Vagina (tissue), 2 donors: ENCODE measurements around the gene PRSS27. TPM values are rescaled to one million over a fixed set of nuclear protein-coding genes. Genes with fewer than 3 reads are reported as not detected.

Experiments
- DNase-seq, 2 donors: peaks; one replicate each; pipeline ENCODE4 v3.0.0-alpha.2; 2017; ENCODE audit errors: extremely low spot score in 2 of 2
- H3K27ac ChIP-seq: fragments of 200-600 bp; sonication (generic); one replicate; pipeline ENCODE4 v1.5.1; 2019
- H3K27me3 ChIP-seq: fragments of 200-600 bp; sonication (generic); one replicate; pipeline ENCODE4 v1.5.1; 2019
- H3K36me3 ChIP-seq, 2 donors: fragments of 200-600 bp; sonication (generic); one replicate each; pipeline ENCODE4 v1.5.1; 2017 to 2019
- H3K4me1 ChIP-seq: fragments of 200-600 bp; sonication (generic); one replicate; pipeline ENCODE4 v1.5.1; 2019
- H3K4me3 ChIP-seq, 2 donors: fragments of 200-600 bp; sonication (generic); 1 replicate in 1 of 2; 2 replicates in 1 of 2; pipeline ENCODE4 v1.5.1; 2016 to 2019
- H3K9me3 ChIP-seq: fragments of 200-600 bp; sonication (generic); one replicate; pipeline ENCODE4 v1.5.1; 2019
- POLR2A ChIP-seq, 2 donors: fragments of 450-650 bp; IDR thresholded peaks; one replicate each; pipeline ENCODE4 v1.6.1; 2017; ENCODE audit warnings: antibody characterized with exemption in 2 of 2, mild to moderate bottlenecking in 2 of 2, moderate library complexity in 2 of 2
- POLR2AphosphoS5 ChIP-seq, 2 donors: sonication (generic); formaldehyde crosslinking; IDR thresholded peaks; one replicate each; pipeline ENCODE4 v1.9.0; 2017; ENCODE audit warnings: antibody characterized with exemption in 2 of 2, mild to moderate bottlenecking in 2 of 2, low read depth in 1 of 2; ENCODE audit not compliant: insufficient read depth in 1 of 2
- intact Hi-C: fragments of 100-400 bp; cut with DNase I; formaldehyde crosslinking; loops from one replicate; pipeline ENCODE4 v1.15.1; 2023
- total RNA-seq: library from RNA; depleted of rRNA; stranded (reverse); fragments of >200 nt; gene quantifications from one replicate; pipeline ENCODE4 v1.2.3, GENCODE V29; 2016
- TF ChIP-seq, protein P1 (sequence below), 3 experiments: fragments of 450-650 bp in 2 of 3; fragments of 200-600 bp in 1 of 3; sonication (generic) in 1 of 3; IDR thresholded peaks; one replicate each; pipeline ENCODE4 v1.5.1; 2017 to 2019; ENCODE audit warnings: antibody characterized with exemption in 3 of 3, mild to moderate bottlenecking in 2 of 3, moderate library complexity in 2 of 3

The PRSS27 gene
- total RNA-seq, 1 donor from 2014 or later, result 61.6 TPM

DNA sequence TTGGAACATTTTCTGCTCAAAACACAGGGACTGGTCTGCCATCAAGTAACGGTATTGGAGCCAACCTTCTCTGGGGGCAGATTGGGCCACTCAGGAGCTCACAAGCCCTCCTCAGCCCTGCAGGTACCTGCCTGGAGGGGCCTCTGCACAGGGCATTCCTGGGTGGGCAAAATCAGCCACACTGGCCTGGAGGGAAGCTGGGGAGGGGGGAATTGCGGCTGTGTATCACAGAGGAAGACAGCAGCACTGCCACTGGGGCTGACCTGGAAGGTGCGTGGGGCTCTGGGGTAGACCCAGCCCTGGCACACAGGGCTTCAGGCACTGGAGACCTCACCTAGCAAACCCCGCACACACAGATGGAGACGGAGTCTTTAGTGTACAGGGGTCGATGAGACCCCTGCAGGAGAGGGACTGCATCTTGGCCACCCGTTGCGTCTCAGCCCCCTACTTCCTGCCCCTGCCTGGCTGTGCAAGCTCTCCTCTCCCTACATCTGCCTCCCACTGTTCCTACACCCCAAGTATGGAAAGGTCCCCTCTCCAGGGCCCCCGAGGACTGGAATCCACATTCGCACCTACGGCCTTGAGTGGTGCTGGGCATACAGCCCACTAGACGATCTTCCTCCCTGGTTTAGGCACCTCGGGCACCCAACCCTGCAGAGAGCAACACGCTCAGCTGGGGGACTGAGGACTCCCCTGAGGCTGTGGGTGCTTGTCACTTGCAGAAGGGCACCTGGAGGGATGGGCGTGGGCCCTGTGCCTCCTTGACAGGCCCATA lies 25.3 kb upstream of the PRSS27 start:
- H3K27me3 ChIP-seq, result no peaks in the 10 kb centered on the region
- no peak overlapping the region for H3K27ac ChIP-seq
- H3K36me3 ChIP-seq, result no peaks in the 10 kb centered on the region
- TF ChIP-seq POLR2A (IDR thresholded peaks at IDR 0.05) (no peak), POLR2AphosphoS5 (IDR thresholded peaks at IDR 0.05; ENCODE audit: insufficient read depth in 1 of 2, low read depth in 1 of 2) (no peak)
- TF ChIP-seq, protein P1, sequence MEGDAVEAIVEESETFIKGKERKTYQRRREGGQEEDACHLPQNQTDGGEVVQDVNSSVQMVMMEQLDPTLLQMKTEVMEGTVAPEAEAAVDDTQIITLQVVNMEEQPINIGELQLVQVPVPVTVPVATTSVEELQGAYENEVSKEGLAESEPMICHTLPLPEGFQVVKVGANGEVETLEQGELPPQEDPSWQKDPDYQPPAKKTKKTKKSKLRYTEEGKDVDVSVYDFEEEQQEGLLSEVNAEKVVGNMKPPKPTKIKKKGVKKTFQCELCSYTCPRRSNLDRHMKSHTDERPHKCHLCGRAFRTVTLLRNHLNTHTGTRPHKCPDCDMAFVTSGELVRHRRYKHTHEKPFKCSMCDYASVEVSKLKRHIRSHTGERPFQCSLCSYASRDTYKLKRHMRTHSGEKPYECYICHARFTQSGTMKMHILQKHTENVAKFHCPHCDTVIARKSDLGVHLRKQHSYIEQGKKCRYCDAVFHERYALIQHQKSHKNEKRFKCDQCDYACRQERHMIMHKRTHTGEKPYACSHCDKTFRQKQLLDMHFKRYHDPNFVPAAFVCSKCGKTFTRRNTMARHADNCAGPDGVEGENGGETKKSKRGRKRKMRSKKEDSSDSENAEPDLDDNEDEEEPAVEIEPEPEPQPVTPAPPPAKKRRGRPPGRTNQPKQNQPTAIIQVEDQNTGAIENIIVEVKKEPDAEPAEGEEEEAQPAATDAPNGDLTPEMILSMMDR (IDR thresholded peaks at IDR 0.05), result no peak
- H3K9me3 ChIP-seq, result no peaks in the 10 kb centered on the region
- no peaks in the 10 kb centered on the region for H3K4me1 ChIP-seq
- H3K4me3 ChIP-seq, result no peak overlapping the region
- intact Hi-C loops, result no loop called here
- no peak for DNase-seq

DNA sequence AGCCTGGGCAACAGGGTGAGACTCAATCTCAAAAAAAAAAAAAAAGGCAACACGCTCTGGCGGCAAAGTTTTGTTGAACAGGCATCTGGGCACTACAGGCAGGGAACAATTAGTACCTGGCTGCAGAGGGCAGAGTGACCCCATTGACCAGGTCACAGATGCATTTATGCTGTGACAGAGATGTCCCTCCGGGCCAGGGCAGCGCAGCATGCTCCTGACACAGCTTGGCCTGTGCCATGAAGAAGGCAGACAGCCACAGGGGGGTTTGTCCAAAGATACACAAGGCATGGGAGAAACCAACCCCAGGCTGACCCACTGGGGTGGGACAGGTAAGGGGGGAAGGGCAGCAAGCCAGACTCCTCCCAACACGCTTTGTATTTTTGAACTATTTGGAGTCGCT lies 24.7 kb upstream of the PRSS27 start:
- Histone ChIP-seq H3K27me3 (no peaks in the 10 kb centered on the region), H3K27ac (no peak overlapping the region), H3K9me3 (no peaks in the 10 kb centered on the region), H3K4me3 (no peak overlapping the region), H3K4me1 (no peaks in the 10 kb centered on the region), H3K36me3 (no peaks in the 10 kb centered on the region)
- intact Hi-C loops, result no loop called here
- TF ChIP-seq POLR2A (IDR thresholded peaks at IDR 0.05) (no peak), POLR2AphosphoS5 (IDR thresholded peaks at IDR 0.05; ENCODE audit: insufficient read depth in 1 of 2, low read depth in 1 of 2) (no peak)
- TF ChIP-seq, protein P1 (IDR thresholded peaks at IDR 0.05), result no peak
- no peak for DNase-seq

DNA sequence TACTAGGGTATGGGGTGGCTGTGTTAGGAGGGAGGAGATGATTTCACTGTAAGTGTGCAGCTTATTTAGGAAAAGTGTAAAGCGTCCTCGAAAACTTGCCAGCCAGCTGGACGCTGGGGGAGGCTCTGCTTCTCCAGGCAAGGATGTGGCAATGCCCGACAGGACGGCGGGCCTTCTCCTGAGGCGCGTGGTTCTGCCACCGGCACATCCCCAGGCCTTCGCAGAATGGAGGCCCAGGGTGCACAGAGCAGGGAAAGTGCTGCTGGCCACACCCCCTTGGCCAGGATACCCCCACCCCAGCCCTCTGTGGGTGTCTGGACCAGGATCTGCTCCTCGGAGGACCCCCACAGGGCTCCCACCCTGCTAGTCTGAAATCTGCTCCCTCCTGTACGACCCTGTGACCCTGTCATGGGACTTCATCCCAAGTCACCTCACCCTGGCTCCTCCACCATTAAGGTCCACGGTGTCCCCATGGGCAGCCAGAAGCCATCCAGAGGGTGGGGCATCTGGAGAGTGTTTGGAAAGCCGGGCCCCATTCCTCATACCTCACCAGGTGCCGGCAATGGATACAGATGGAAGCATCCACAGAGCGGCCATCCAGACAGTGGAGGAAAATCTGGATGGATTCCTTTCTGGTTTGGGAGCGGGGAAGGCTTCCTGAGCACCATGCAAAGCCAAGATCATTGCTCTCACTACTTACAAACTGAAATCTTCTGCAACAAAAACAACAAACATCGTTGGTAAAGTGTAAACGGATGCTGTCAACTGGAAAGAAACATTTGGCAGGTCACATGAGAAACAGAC lies 23.2 kb upstream of the PRSS27 start:
- Histone ChIP-seq H3K27ac (no peak overlapping the region), H3K4me1 (no peaks in the 10 kb centered on the region), H3K4me3 (no peak overlapping the region), H3K27me3 (no peaks in the 10 kb centered on the region), H3K36me3 (no peaks in the 10 kb centered on the region), H3K9me3 (no peaks in the 10 kb centered on the region)
- TF ChIP-seq POLR2A (IDR thresholded peaks at IDR 0.05), result no peak
- TF ChIP-seq, protein P1 (IDR thresholded peaks at IDR 0.05), result no peak
- no peak for DNase-seq
- intact Hi-C loops, result no loop called here

DNA sequence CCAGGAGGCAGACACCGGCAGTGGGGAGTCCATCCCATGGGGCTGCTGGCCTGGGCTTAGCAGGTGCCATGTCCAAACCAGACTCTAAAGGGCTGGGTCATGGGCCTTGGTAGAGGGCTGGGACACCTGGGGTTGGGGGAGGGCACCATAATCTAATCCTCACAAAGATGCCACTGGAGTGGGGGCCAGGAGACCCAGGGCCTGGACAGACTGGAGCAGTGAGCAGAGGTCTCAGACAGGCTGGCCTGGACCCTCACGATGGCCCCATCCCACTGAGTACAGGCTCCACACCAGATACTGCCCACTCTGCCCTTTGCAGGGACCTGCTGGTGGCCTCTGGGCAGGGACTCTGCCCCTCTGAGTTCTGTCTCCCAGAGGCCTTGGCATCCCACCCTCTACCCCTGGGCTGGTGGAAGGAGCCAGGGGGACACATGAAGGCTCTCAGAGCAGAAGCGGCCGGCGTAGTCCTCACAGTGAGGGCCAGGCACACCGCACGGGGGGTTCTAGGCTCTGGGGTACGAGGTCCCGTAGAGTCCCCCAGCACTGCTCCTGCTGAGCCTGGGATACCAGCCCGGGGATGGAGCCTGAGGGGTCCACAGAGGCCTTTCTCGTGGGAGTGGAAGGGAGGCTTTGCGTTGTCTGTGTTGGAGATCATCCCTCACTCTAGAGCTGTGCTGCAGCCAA lies 22.4 kb upstream of the PRSS27 start:
- no peaks in the 10 kb centered on the region for H3K27me3 ChIP-seq
- intact Hi-C loops, result no loop called here
- no peaks in the 10 kb centered on the region for H3K9me3 ChIP-seq
- no peak overlapping the region for H3K27ac ChIP-seq
- H3K4me3 ChIP-seq, result no peak overlapping the region
- TF ChIP-seq, protein P1 (IDR thresholded peaks at IDR 0.05), result no peak
- TF ChIP-seq POLR2AphosphoS5 (IDR thresholded peaks at IDR 0.05; ENCODE audit: insufficient read depth in 1 of 2, low read depth in 1 of 2) (no peak), POLR2A (IDR thresholded peaks at IDR 0.05) (no peak)
- no peak for DNase-seq
- no peaks in the 10 kb centered on the region for H3K4me1 ChIP-seq
- no peaks in the 10 kb centered on the region for H3K36me3 ChIP-seq
